HG03108 (cell line): ENCODE measurements around the gene BRD1.

Source experiments
- ATAC-seq: cut with Tn5 transposase; IDR thresholded peaks from one replicate; pipeline ENCODE4 v1.9.1; 2021; ENCODE audit warnings: moderate library complexity; ENCODE audit not compliant: unreplicated experiment

BRD1 gene

GRCh38 chr22:49803737-49804375 lies 23.8 kb downstream of the BRD1 start:
- no peak for ATAC-seq

GRCh38 chr22:49803134-49803533 lies 24.5 kb downstream of the BRD1 start:
- ATAC-seq: no peak

GRCh38 chr22:49801391-49802060 lies 26.1 kb downstream of the BRD1 start:
- no peak for ATAC-seq

GRCh38 chr22:49800408-49801238 lies 27.1 kb downstream of the BRD1 start:
- ATAC-seq: no peak

GRCh38 chr22:49799431-49800075 lies 28.1 kb downstream of the BRD1 start:
- ATAC-seq: no peak

GRCh38 chr22:49798486-49799151 lies 29.1 kb downstream of the BRD1 start:
- ATAC-seq: no peak

GRCh38 chr22:49797706-49798105 lies 30.0 kb downstream of the BRD1 start:
- ATAC-seq: no peak

GRCh38 chr22:49796596-49797270 lies 30.9 kb downstream of the BRD1 start:
- ATAC-seq: no peak

- no peak for ATAC-seq
These were observed 32.2 kb downstream of the BRD1 start for GRCh38 chr22:49795521-49795920.

GRCh38 chr22:49793871-49794270 lies 33.8 kb downstream of the BRD1 start:
- ATAC-seq: no peak

GRCh38 chr22:49793296-49793695 lies 34.4 kb downstream of the BRD1 start:
- ATAC-seq: no peak

GRCh38 chr22:49792107-49792506 lies 35.6 kb downstream of the BRD1 start:
- no peak for ATAC-seq

GRCh38 chr22:49791682-49792081 lies 36.0 kb downstream of the BRD1 start:
- ATAC-seq: no peak

GRCh38 chr22:49790912-49791311 lies 36.8 kb downstream of the BRD1 start:
- no peak for ATAC-seq

- no peak for ATAC-seq
These were observed 38.2 kb downstream of the BRD1 start for GRCh38 chr22:49789289-49790141.

GRCh38 chr22:49788504-49788903 lies 39.2 kb downstream of the BRD1 start:
- no peak for ATAC-seq

- ATAC-seq: no peak
These were observed 39.8 kb downstream of the BRD1 start for GRCh38 chr22:49787861-49788260.

GRCh38 chr22:49786976-49787706 lies 40.5 kb downstream of the BRD1 start:
- ATAC-seq: no peak
